ENCODE results near the gene LCE2D. TPM values are rescaled to one million over a fixed set of nuclear protein-coding genes. Genes with fewer than 3 reads are reported as not detected.

Gene LCE2D
- total RNA-seq, 1 experiment from 2014 or later, result not detected

Other genes with a start within 250 kb of the LCE2D start
- gene CRNN, start 249.1 kb upstream of the LCE2D start, total RNA-seq (2014; rRNA removed), result not detected in 2 replicates
- not detected in 2 replicates for gene LCE5A, start 152.6 kb upstream of the LCE2D start, total RNA-seq (2014; rRNA removed)
- not detected in 2 replicates for gene CRCT1, start 148.9 kb upstream of the LCE2D start, total RNA-seq (2014; rRNA removed)
- gene LCE3E, start 96.6 kb upstream of the LCE2D start, total RNA-seq (2014; rRNA removed), result not detected in 2 replicates
- not detected in 2 replicates for gene LCE3D, start 82.9 kb upstream of the LCE2D start, total RNA-seq (2014; rRNA removed)
- gene LCE3C, start 63.1 kb upstream of the LCE2D start, total RNA-seq (2014; rRNA removed), result not detected in 2 replicates
- gene LCE3B, start 49.6 kb upstream of the LCE2D start, total RNA-seq (2014; rRNA removed), result not detected in 2 replicates
- gene LCE3A, start 40.3 kb upstream of the LCE2D start, total RNA-seq (2014; rRNA removed), result not detected in 2 replicates
- not detected in 2 replicates for gene LCE2C, start 11.9 kb downstream of the LCE2D start, total RNA-seq (2014; rRNA removed)
- not detected in 2 replicates for gene LCE2B, start 22.7 kb downstream of the LCE2D start, total RNA-seq (2014; rRNA removed)
- gene LCE2A, start 35.0 kb downstream of the LCE2D start, total RNA-seq (2014; rRNA removed), result not detected in 2 replicates
- not detected in 2 replicates for gene LCE4A, start 44.8 kb downstream of the LCE2D start, total RNA-seq (2014; rRNA removed)
- not detected in 2 replicates for gene KPRP, start 94.6 kb downstream of the LCE2D start, total RNA-seq (2014; rRNA removed)
- not detected in 2 replicates for gene LCE1F, start 111.8 kb downstream of the LCE2D start, total RNA-seq (2014; rRNA removed)
- not detected in 2 replicates for gene LCE1E, start 122.9 kb downstream of the LCE2D start, total RNA-seq (2014; rRNA removed)
- gene LCE1D, start 133.3 kb downstream of the LCE2D start, total RNA-seq (2014; rRNA removed), result not detected in 2 replicates
- not detected in 2 replicates for gene LCE1C, start 143.3 kb downstream of the LCE2D start, total RNA-seq (2014; rRNA removed)
- gene LCE1B, start 148.6 kb downstream of the LCE2D start, total RNA-seq (2014; rRNA removed), result not detected in 2 replicates
- gene LCE1A, start 164.1 kb downstream of the LCE2D start, total RNA-seq (2014; rRNA removed), result not detected in 2 replicates
- gene LCE6A, start 179.5 kb downstream of the LCE2D start, total RNA-seq (2014; rRNA removed), result not detected in 2 replicates
- not detected in 2 replicates for gene LCE7A, start 196.6 kb downstream of the LCE2D start, total RNA-seq (2014; rRNA removed)
- not detected in 2 replicates for gene SMCP, start 214.9 kb downstream of the LCE2D start, total RNA-seq (2014; rRNA removed)
- 0.55 and 1.0 TPM in 2 replicates for gene IVL, start 245.2 kb downstream of the LCE2D start, total RNA-seq (2014; rRNA removed)